PC-3 (cell line): Measurements from ENCODE around the gene SLC25A36. TPM values are rescaled to one million over a fixed set of nuclear protein-coding genes. Genes with fewer than 3 reads are reported as not detected.

Source experiments
- ATAC-seq: fragments of 200-7000 bp; cut with Tn5 transposase; 2 replicates; pipeline ENCODE4 v1.9.1; 2020; ENCODE audit warnings: mild to moderate bottlenecking, moderate library complexity
- BruUV-seq: library from RNA; stranded (reverse); fragments of 400-500 nt; replicated peaks from 2 replicates; lab custom pipeline; 2021; lab: Mats Ljungman, UMichigan
- CTCF ChIA-PET: fragments of 300-600 bp; sonication (Branson Sonifier 250); formaldehyde crosslinking; loops from one replicate; lab custom pipeline; 2022; ENCODE audit warnings: antibody characterized with exemption; lab: Charles Lee
- POLR2A ChIA-PET: fragments of 300-600 bp; sonication (Branson Sonifier 250); formaldehyde crosslinking; loops from one replicate; lab custom pipeline; 2022; ENCODE audit warnings: antibody characterized with exemption; ENCODE audit not compliant: unreplicated experiment; lab: Charles Lee
- DNase-seq: peaks from one replicate; pipeline ENCODE4 v3.0.0-alpha.2; 2015
- H2AFZ ChIP-seq: fragments of 300-600 bp; sonication (generic); 2 replicates; pipeline ENCODE4 v1.6.0; 2016; ENCODE audit warnings: antibody characterized with exemption, low read length
- H3F3A ChIP-seq: fragments of 300-600 bp; sonication (generic); one replicate; pipeline ENCODE4 v1.6.0; 2017; ENCODE audit warnings: antibody characterized with exemption, low read length, control low read depth, mild to moderate bottlenecking; ENCODE audit not compliant: unreplicated experiment
- H3K27ac ChIP-seq: fragments of 300-600 bp; sonication (generic); 2 replicates; pipeline ENCODE4 v1.5.1; 2016; ENCODE audit warnings: mild to moderate bottlenecking, low read length
- H3K27me3 ChIP-seq: fragments of 300-600 bp; sonication (generic); 2 replicates; pipeline ENCODE4 v1.6.1; 2016; ENCODE audit warnings: low read length, mixed read lengths
- H3K36me3 ChIP-seq: fragments of 300-600 bp; sonication (generic); 2 replicates; pipeline ENCODE4 v1.6.1; 2016; ENCODE audit warnings: low read depth, mixed run types, low read length, mixed read lengths
- H3K4me1 ChIP-seq: fragments of 300-600 bp; sonication (generic); 2 replicates; pipeline ENCODE4 v1.5.1; 2016; ENCODE audit warnings: low read length; ENCODE audit not compliant: insufficient read depth
- H3K4me2 ChIP-seq: fragments of 300-600 bp; sonication (generic); 2 replicates; pipeline ENCODE4 v1.6.0; 2016; ENCODE audit warnings: low read length
- H3K4me3 ChIP-seq: fragments of 300-600 bp; sonication (generic); 2 replicates; pipeline ENCODE4 v1.5.1; 2016; ENCODE audit warnings: mild to moderate bottlenecking, low read length, mixed read lengths
- H3K79me2 ChIP-seq: fragments of 300-600 bp; sonication (generic); 2 replicates; pipeline ENCODE4 v1.6.1; 2017; ENCODE audit warnings: low read length, mixed read lengths
- H3K9ac ChIP-seq: fragments of 300-600 bp; sonication (generic); 2 replicates; pipeline ENCODE4 v1.6.0; 2016; ENCODE audit warnings: mild to moderate bottlenecking, low read length
- H3K9me2 ChIP-seq: fragments of 300-600 bp; sonication (generic); replicated peaks from 2 replicates; pipeline ENCODE4 v1.6.1; 2016; ENCODE audit warnings: mixed run types, low read length, mixed read lengths
- H3K9me3 ChIP-seq: fragments of 300-600 bp; sonication (generic); 2 replicates; pipeline ENCODE4 v1.6.1; 2016; ENCODE audit warnings: low read length, mixed read lengths
- H4K20me1 ChIP-seq: fragments of 300-600 bp; sonication (generic); 2 replicates; pipeline ENCODE4 v1.6.1; 2016; ENCODE audit warnings: low read length, mixed read lengths
- CTCF ChIP-seq: fragments of 300-600 bp; sonication (generic); conservative IDR thresholded peaks from 2 replicates; pipeline ENCODE4 v1.5.1; 2017; ENCODE audit warnings: antibody characterized with exemption, low read depth, mild to moderate bottlenecking, low read length
- EZH2 ChIP-seq: fragments of 300-600 bp; sonication (generic); IDR thresholded peaks from one replicate; pipeline ENCODE4 v1.6.1; 2017; ENCODE audit warnings: antibody characterized with exemption, mild to moderate bottlenecking, low read length; ENCODE audit not compliant: unreplicated experiment
- EZH2phosphoT487 ChIP-seq: fragments of 300-600 bp; sonication (generic); IDR thresholded peaks from 2 replicates; pipeline ENCODE4 v1.6.1; 2018; ENCODE audit warnings: mild to moderate bottlenecking, antibody characterized with exemption, low read length, borderline replicate concordance
- intact Hi-C: fragments of 100-400 bp; cut with micrococcal nuclease; formaldehyde crosslinking; loops from 2 replicates; pipeline ENCODE4 v1.9.0; 2023
- total RNA-seq: library from RNA; depleted of rRNA; stranded (reverse); fragments of >200 nt; gene quantifications from 2 replicates; pipeline ENCODE4 v1.2.3, GENCODE V29; 2014

Gene SLC25A36
- total RNA-seq, 1 experiment from 2014 or later, result 57.3 TPM

- POLR2A ChIA-PET, result no interaction called here
- H3F3A ChIP-seq, result no peaks in the 10 kb centered on the region
- DNase-seq (peak; percentile 65), ATAC-seq (peak; percentile 76)
- H3K4me1 ChIP-seq, result no peaks in the 10 kb centered on the region
- no peak overlapping the region for H3K4me3 ChIP-seq
- H3K4me2 ChIP-seq, result no peak overlapping the region
- intact Hi-C loops, result loop anchor here (1.0 kb wide), 3 partner anchors 75 to 294 kb away; no protein-coding TSS in a partner anchor
- H2AFZ ChIP-seq, result no peak overlapping the region
- no peaks in the 10 kb centered on the region for H4K20me1 ChIP-seq
- H3K27me3 ChIP-seq, result 0 out of 2 replicates have a peak, but pooled peaks cover under 1% of the 10 kb centered on the region
- H3K9ac ChIP-seq, result no peak overlapping the region
- CTCF ChIA-PET, result interaction anchor here (0.6 kb wide), 1 partner anchor 67 kb away, joined by 3 read pairs; no protein-coding TSS in a partner anchor
- H3K9me2 ChIP-seq, result no peaks in the 10 kb centered on the region
- H3K27ac ChIP-seq, result no peak overlapping the region
- H3K36me3 ChIP-seq, result no peaks in the 10 kb centered on the region
- TF ChIP-seq EZH2phosphoT487 (no peak), CTCF (peak; percentile 65)
- no TSS peak for BruUV-seq
- no peaks in the 10 kb centered on the region for H3K9me3 ChIP-seq
- no peaks in the 10 kb centered on the region for H3K79me2 ChIP-seq
These were observed 43.1 kb upstream of the SLC25A36 start for GRCh38 chr3:140898340-140899180.

- Histone ChIP-seq H3K27ac (no peak overlapping the region), H3K27me3 (no peaks in the 10 kb centered on the region), H3K9ac (no peak overlapping the region), H3K9me3 (no peaks in the 10 kb centered on the region), H3K4me2 (no peak overlapping the region), H4K20me1 (no peaks in the 10 kb centered on the region), H2AFZ (no peak overlapping the region), H3F3A (no peaks in the 10 kb centered on the region), H3K79me2 (no peaks in the 10 kb centered on the region), H3K9me2 (no peaks in the 10 kb centered on the region), H3K4me1 (no peaks in the 10 kb centered on the region), H3K4me3 (no peak overlapping the region), H3K36me3 (no peaks in the 10 kb centered on the region)
- ChIA-PET POLR2A (no interaction called here), CTCF (no interaction called here)
- intact Hi-C loops, result no loop called here
- DNase-seq (no peak), ATAC-seq (no peak)
- no peak for TF ChIP-seq EZH2
- TF ChIP-seq EZH2phosphoT487, result no peak
- TF ChIP-seq CTCF, result no peak
- BruUV-seq, result no TSS peak
These were observed 42.3 kb upstream of the SLC25A36 start for GRCh38 chr3:140899363-140899762.

DNA sequence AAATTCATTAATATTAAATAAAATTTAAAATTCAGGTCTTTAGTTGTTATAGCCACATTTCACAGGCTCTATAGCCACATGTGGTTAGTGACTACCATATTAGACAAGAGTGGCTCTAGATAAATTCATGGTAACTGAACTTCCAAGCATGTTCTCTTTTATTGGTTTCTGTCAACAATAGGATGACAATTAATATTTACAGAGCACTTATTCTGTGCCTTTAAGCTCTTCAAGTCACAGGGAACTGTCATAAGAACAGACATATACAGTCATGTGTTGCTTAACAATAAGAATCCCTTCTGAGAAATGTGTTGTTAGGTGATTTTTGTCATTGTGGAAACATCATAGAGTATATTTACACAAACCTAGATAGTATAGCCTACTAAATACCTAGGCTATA, 38.8 kb upstream of the SLC25A36 start:
- Histone ChIP-seq H2AFZ (no peak overlapping the region), H4K20me1 (no peaks in the 10 kb centered on the region), H3K36me3 (no peaks in the 10 kb centered on the region), H3K27me3 (peaks cover 4% of the 10 kb centered on the region; the same call in 1 of the 2 replicates), H3K9me2 (no peaks in the 10 kb centered on the region), H3K4me1 (no peaks in the 10 kb centered on the region), H3K9me3 (no peaks in the 10 kb centered on the region), H3K4me2 (no peak overlapping the region), H3K79me2 (no peaks in the 10 kb centered on the region), H3K4me3 (no peak overlapping the region), H3K27ac (no peak overlapping the region), H3F3A (no peaks in the 10 kb centered on the region), H3K9ac (no peak overlapping the region)
- intact Hi-C loops, result no loop called here
- POLR2A ChIA-PET, result no interaction called here
- DNase-seq (no peak), ATAC-seq (no peak)
- no TSS peak for BruUV-seq
- TF ChIP-seq EZH2, result no peak
- TF ChIP-seq CTCF, result no peak
- CTCF ChIA-PET, result interaction anchor here (0.6 kb wide), 1 partner anchor 9 kb away, joined by 4 read pairs; no protein-coding TSS in a partner anchor
